Measurements from ENCODE around the gene EHBP1L1.

Gene EHBP1L1

DNA sequence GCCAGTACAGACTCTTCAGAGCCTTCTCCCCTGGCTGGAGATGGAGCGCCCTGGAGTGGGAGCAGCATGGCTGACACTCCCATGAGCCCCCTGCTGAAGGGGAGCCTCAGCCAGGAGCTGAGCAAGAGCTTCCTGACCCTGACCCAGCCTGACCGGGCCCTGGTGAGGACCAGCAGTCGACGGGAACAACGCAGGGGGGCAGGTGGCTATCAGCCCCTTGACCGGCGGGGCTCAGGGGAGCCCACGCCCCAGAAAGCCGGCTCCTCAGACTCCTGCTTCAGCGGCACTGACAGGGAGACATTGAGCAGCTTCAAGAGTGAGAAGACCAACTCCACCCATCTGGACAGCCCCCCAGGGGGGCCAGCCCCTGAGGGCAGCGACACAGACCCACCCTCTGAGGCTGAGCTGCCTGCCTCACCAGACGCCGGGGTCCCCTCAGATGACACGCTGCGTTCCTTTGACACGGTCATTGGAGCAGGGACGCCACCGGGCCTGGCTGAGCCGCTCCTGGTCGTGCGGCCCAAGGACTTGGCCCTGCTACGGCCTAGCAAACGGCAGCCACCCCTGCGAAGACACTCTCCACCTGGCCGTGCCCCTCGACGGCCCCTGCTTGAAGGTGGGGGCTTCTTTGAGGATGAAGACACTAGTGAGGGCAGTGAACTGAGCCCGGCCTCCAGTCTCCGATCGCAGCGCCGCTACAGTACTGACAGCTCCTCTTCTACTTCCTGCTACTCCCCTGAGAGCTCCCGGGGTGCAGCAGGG lies 42.3 kb downstream of the EHBP1L1 start:
- DNase-seq (ENCODE audit: extremely low read depth, low read depth) = no peak
- TF ChIP-seq, protein P1, sequence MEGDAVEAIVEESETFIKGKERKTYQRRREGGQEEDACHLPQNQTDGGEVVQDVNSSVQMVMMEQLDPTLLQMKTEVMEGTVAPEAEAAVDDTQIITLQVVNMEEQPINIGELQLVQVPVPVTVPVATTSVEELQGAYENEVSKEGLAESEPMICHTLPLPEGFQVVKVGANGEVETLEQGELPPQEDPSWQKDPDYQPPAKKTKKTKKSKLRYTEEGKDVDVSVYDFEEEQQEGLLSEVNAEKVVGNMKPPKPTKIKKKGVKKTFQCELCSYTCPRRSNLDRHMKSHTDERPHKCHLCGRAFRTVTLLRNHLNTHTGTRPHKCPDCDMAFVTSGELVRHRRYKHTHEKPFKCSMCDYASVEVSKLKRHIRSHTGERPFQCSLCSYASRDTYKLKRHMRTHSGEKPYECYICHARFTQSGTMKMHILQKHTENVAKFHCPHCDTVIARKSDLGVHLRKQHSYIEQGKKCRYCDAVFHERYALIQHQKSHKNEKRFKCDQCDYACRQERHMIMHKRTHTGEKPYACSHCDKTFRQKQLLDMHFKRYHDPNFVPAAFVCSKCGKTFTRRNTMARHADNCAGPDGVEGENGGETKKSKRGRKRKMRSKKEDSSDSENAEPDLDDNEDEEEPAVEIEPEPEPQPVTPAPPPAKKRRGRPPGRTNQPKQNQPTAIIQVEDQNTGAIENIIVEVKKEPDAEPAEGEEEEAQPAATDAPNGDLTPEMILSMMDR (IDR thresholded peaks at IDR 0.05; ENCODE audit: low read depth, low read length, missing control alignments) = no peak
- no peak overlapping the region for H3K4me3 ChIP-seq (replicated peaks; ENCODE audit: low read depth, low read length)

DNA sequence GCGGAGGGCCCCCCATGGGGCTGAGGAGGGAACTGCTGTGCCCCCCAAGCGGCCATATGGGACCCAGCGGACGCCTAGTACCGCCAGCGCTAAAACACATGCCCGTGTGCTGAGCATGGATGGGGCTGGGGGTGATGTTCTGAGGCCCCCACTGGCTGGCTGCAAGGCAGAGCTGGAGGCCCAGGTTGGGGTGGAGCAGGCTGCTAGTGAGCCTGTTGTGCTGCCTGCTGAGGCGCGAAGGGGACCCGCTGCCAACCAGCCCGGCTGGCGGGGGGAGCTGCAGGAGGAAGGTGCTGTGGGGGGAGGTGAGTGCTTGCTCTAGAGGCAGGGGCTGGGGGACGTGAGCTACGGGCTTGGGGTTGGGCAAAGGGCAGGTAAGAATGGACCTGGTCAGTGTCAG lies 42.9 kb downstream of the EHBP1L1 start:
- no peak overlapping the region for H3K4me3 ChIP-seq (replicated peaks; ENCODE audit: low read depth, low read length)
- TF ChIP-seq, protein P1 (IDR thresholded peaks at IDR 0.05; ENCODE audit: low read depth, low read length, missing control alignments) = no peak

DNA sequence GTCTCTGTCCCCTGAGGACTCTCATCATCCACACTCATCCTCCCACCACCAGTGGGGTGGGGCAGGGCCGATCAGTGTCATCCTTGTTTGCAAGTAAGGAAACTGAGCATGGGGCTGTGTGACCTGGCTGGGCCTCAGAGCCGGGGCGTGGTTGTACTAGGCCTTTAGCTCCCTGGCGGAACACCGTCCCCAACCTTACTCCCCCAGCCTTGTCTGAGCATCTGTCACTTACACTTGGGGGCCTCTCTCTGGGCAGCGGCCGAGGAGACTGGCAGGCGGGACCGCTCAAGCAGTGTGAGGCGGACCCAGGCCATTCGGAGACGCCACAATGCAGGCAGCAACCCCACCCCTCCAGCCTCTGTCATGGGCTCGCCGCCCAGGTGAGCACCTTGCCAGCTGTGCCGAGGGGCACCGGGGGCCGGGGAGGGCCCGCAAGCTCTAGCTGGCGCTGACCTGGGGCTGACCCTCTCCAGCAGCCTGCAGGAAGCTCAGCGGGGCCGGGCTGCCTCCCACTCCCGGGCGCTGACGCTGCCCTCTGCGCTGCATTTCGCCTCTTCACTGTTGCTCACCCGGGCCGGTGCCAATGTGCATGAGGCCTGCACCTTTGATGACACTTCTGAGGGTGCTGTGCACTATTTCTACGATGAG lies 43.6 kb downstream of the EHBP1L1 start:
- TF ChIP-seq, protein P1 (IDR thresholded peaks at IDR 0.05; ENCODE audit: low read depth, low read length, missing control alignments) = no peak
- DNase-seq (ENCODE audit: extremely low read depth, low read depth) = no peak
- no peak overlapping the region for H3K4me3 ChIP-seq (replicated peaks; ENCODE audit: low read depth, low read length)

More for the DNA sequence above, 42.9 kb downstream of the EHBP1L1 start:
- no peak for DNase-seq (ENCODE audit: extremely low read depth, low read depth)

DNA sequence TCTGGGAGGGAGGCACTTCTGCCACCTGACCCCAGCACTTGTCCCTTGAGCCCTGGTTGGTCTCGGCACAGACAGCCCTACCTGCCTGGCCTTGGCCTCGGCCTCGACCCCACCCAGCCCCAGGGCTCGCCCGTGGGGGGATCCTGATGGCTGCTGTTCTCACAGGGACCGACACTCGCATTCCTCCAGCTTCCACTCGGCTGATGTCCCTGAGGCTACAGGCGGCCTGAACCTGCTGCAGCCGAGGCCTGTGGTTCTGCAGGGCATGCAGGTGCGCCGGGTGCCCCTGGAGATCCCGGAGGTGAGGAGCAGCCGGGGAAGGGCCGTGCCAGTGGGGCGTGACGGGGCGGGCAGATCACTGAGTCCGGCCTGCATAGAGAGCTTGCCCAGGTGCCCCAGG lies 44.8 kb downstream of the EHBP1L1 start:
- no peak for DNase-seq (ENCODE audit: extremely low read depth, low read depth)
- no peak overlapping the region for H3K4me3 ChIP-seq (replicated peaks; ENCODE audit: low read depth, low read length)
- TF ChIP-seq, protein P1 (IDR thresholded peaks at IDR 0.05; ENCODE audit: low read depth, low read length, missing control alignments) = no peak

DNA sequence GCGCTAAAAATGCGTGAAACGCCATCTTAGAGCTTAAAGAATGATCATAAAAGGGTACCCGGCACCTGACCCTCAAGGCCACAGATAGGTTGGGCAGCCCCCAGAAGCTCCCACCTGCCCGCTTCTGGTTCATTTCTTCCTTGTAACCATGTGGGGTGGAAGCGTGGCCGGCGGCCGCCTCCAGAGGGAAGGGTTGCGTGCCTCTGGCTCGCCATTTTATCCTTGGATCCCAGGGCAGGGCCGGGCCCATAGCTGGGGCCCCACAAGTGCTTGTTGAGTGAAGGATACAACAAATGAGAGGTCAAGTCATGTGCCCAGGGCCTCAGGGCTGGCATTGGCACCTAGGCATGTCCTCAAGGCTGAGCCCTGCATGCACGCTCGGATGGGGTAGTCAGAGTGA lies 45.6 kb downstream of the EHBP1L1 start:
- DNase-seq (ENCODE audit: extremely low read depth, low read depth) = no peak
- TF ChIP-seq, protein P1 (IDR thresholded peaks at IDR 0.05; ENCODE audit: low read depth, low read length, missing control alignments) = no peak
- H3K4me3 ChIP-seq (replicated peaks; ENCODE audit: low read depth, low read length) = no peak overlapping the region

DNA sequence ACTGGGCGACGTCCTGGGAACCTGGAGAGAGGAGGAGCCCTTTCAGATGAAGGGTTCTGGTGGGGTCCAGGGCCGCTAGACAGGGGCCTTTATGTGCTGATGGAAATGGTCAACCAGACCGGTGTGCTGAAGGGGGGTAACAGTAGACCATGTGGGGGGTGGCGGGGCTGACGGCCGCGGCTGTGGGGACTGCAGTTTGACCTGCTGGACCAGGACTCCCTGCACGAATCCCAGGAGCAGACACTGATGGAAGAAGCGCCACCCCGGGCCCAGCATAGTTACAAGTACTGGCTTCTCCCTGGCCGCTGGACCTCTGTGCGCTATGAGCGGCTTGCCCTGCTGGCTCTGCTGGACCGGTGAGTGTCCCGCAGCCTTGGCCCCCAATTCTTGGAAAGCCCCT lies 46.2 kb downstream of the EHBP1L1 start:
- DNase-seq (ENCODE audit: extremely low read depth, low read depth) = no peak
- no peak overlapping the region for H3K4me3 ChIP-seq (replicated peaks; ENCODE audit: low read depth, low read length)
- TF ChIP-seq, protein P1 (IDR thresholded peaks at IDR 0.05; ENCODE audit: low read depth, low read length, missing control alignments) = no peak

Data from HFF-Myc (cell line).